ENCODE results near the gene ZGPAT. TPM values are rescaled to one million over a fixed set of nuclear protein-coding genes. Genes with fewer than 3 reads are reported as not detected.
A peak's percentile ranks its signal among the peaks of the same experiment; 100 is the strongest.

ZGPAT gene
- total RNA-seq, 1 experiment from 2014 or later: 27.2 TPM

DNA sequence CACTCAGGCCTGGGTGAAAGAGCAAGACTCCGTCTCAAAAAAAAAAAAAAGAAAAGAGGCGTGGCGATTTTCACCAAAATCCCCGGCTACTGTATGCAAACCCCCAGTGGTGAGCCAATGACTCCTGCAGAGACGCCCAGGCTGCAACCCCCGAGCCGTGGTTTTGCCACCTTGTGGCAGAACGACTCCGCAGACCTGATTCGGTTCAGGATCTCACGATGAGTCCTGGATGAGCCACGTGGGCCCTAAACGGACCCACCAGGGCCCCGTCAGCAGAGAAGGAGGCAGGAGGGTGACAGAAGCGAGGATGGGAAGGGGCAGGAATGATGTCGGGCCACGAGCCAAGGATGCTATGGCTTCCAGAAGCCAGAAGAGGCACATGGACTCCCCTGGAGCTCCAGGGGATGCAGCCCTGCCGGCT is 74.2 kb downstream of the ZGPAT start:
- Histone ChIP-seq H3K79me2 (ENCODE audit: low read depth) (no peaks in the 10 kb centered on the region), H3K27ac (no peak overlapping the region), H4K20me1 (ENCODE audit: insufficient read depth) (no peaks in the 10 kb centered on the region), H3K9me2 (ENCODE audit: insufficient read depth) (no peaks in the 10 kb centered on the region), H3F3A (ENCODE audit: insufficient read depth, low read depth) (no peaks in the 10 kb centered on the region; the same call in none of the 2 replicates), H3K9me3 (ENCODE audit: insufficient read depth, low read depth) (no peaks in the 10 kb centered on the region), H3K4me3 (no peak overlapping the region), H3K4me1 (replicated peaks; ENCODE audit: insufficient read depth) (peaks cover 11% of the 10 kb centered on the region), H3K4me2 (peak overlapping the region; percentile 11; the same call in 1 of the 2 replicates), H2AFZ (no peak overlapping the region), H3K36me3 (ENCODE audit: low read depth) (no peaks in the 10 kb centered on the region), H3K27me3 (ENCODE audit: insufficient read depth, low read depth) (no peaks in the 10 kb centered on the region)
- no peak for TF ChIP-seq EZH2 (IDR thresholded peaks at IDR 0.05; ENCODE audit: low read depth)
- TF ChIP-seq, protein P1, sequence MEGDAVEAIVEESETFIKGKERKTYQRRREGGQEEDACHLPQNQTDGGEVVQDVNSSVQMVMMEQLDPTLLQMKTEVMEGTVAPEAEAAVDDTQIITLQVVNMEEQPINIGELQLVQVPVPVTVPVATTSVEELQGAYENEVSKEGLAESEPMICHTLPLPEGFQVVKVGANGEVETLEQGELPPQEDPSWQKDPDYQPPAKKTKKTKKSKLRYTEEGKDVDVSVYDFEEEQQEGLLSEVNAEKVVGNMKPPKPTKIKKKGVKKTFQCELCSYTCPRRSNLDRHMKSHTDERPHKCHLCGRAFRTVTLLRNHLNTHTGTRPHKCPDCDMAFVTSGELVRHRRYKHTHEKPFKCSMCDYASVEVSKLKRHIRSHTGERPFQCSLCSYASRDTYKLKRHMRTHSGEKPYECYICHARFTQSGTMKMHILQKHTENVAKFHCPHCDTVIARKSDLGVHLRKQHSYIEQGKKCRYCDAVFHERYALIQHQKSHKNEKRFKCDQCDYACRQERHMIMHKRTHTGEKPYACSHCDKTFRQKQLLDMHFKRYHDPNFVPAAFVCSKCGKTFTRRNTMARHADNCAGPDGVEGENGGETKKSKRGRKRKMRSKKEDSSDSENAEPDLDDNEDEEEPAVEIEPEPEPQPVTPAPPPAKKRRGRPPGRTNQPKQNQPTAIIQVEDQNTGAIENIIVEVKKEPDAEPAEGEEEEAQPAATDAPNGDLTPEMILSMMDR (conservative IDR thresholded peaks at IDR 0.05): no peak; the same call in 1 of the 2 replicates
- ChIA-PET CTCF (no interaction called here), POLR2A (ENCODE audit: unreplicated experiment) (no interaction called here)
- no TSS peak for BruUV-seq (replicated peaks)
- DNase-seq: no peak
- intact Hi-C loops (cut with micrococcal nuclease; ENCODE audit: unreplicated experiment): no loop called here

DNA sequence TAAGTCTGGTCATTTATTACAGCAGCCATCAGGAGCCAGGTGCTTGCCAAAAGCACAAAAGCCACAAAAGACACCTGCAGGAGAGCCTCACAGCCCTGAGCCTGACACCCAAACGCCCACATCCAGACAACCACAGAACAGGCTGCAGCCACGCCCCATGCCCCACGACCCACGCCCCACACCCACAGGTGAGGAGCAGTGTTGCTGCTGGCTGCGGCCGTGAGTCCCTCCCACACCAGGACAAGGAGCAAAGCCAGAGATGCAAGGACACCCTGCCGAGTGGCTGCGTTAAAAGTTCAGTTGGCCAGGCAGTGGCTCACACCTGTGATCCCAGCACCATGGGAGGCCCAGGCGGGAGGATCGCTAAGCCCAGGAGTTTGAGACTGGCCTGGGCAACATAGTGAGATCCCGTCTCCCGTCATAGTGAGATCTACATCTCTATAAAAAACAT is 74.7 kb downstream of the ZGPAT start:
- Histone ChIP-seq H3F3A (ENCODE audit: insufficient read depth, low read depth) (no peaks in the 10 kb centered on the region; the same call in none of the 2 replicates), H3K9me2 (ENCODE audit: insufficient read depth) (no peaks in the 10 kb centered on the region), H3K9me3 (ENCODE audit: insufficient read depth, low read depth) (no peaks in the 10 kb centered on the region), H3K4me1 (replicated peaks; ENCODE audit: insufficient read depth) (peaks cover 11% of the 10 kb centered on the region), H3K36me3 (ENCODE audit: low read depth) (no peaks in the 10 kb centered on the region), H2AFZ (no peak overlapping the region), H3K4me3 (no peak overlapping the region), H3K27ac (no peak overlapping the region), H3K27me3 (ENCODE audit: insufficient read depth, low read depth) (no peaks in the 10 kb centered on the region), H4K20me1 (ENCODE audit: insufficient read depth) (no peaks in the 10 kb centered on the region), H3K79me2 (ENCODE audit: low read depth) (no peaks in the 10 kb centered on the region), H3K4me2 (0 out of 2 replicates have a peak overlapping the region, but pooled peaks have one; percentile 11)
- CTCF ChIA-PET: no interaction called here
- POLR2A ChIA-PET (ENCODE audit: unreplicated experiment): no interaction called here
- BruUV-seq (replicated peaks): no TSS peak
- intact Hi-C loops (cut with micrococcal nuclease; ENCODE audit: unreplicated experiment): no loop called here
- TF ChIP-seq, protein P1 (conservative IDR thresholded peaks at IDR 0.05): no peak
- TF ChIP-seq EZH2 (IDR thresholded peaks at IDR 0.05; ENCODE audit: low read depth): no peak
- no peak for DNase-seq

- intact Hi-C loops (cut with micrococcal nuclease; ENCODE audit: unreplicated experiment): no loop called here
- H3K36me3 ChIP-seq (ENCODE audit: low read depth): no peaks in the 10 kb centered on the region
- H3K79me2 ChIP-seq (ENCODE audit: low read depth): no peaks in the 10 kb centered on the region
- H3K4me2 ChIP-seq: no peak overlapping the region
- no peak overlapping the region for H2AFZ ChIP-seq
- no peaks in the 10 kb centered on the region for H3K27me3 ChIP-seq (ENCODE audit: insufficient read depth, low read depth)
- no peak overlapping the region for H3K27ac ChIP-seq
- DNase-seq: no peak
- BruUV-seq (replicated peaks): no TSS peak
- TF ChIP-seq EZH2 (IDR thresholded peaks at IDR 0.05; ENCODE audit: low read depth): no peak
- TF ChIP-seq, protein P1 (conservative IDR thresholded peaks at IDR 0.05): no peak
- H3K4me3 ChIP-seq: no peak overlapping the region
- H4K20me1 ChIP-seq (ENCODE audit: insufficient read depth): no peaks in the 10 kb centered on the region
- H3F3A ChIP-seq (ENCODE audit: insufficient read depth, low read depth): no peaks in the 10 kb centered on the region
- H3K9me2 ChIP-seq (ENCODE audit: insufficient read depth): no peaks in the 10 kb centered on the region
- POLR2A ChIA-PET (ENCODE audit: unreplicated experiment): interaction anchor here (0.6 kb wide), 1 partner anchor 233 kb away, joined by 3 read pairs; no protein-coding TSS in a partner anchor
- no peaks in the 10 kb centered on the region for H3K9me3 ChIP-seq (ENCODE audit: insufficient read depth, low read depth)
- CTCF ChIA-PET: no interaction called here
- no peaks in the 10 kb centered on the region for H3K4me1 ChIP-seq (replicated peaks; ENCODE audit: insufficient read depth)
Observed at GRCh38 chr20:63783970-63784369, 76.1 kb downstream of the ZGPAT start.
